Colonic mucosa (tissue), 4 donors: Measurements from ENCODE around the gene PRPF18. TPM values are rescaled to one million over a fixed set of nuclear protein-coding genes. Genes with fewer than 3 reads are reported as not detected.
"Not testable (repeated sequence)": the region's sequence is repeated elsewhere in the genome, so short reads cannot be mapped to it uniquely, and the experiment has no call there.

Experiments
- DNase-seq: peaks from one replicate; pipeline ENCODE4 v3.0.0-alpha.2; 2020
- H3K27ac ChIP-seq: fragments of 200-600 bp; one replicate; pipeline ENCODE4 v1.8.0; 2021
- H3K27me3 ChIP-seq: fragments of 200-600 bp; one replicate; pipeline ENCODE4 v1.8.0; 2021
- H3K36me3 ChIP-seq: fragments of 200-600 bp; one replicate; pipeline ENCODE4 v1.8.0; 2021
- H3K4me1 ChIP-seq: fragments of 200-600 bp; one replicate; pipeline ENCODE4 v1.8.0; 2021; ENCODE audit warnings: mild to moderate bottlenecking
- H3K4me3 ChIP-seq: fragments of 200-600 bp; one replicate; pipeline ENCODE4 v1.8.0; 2021
- H3K9ac ChIP-seq, 2 donors: one replicate each; pipeline ENCODE4 v1.7.0; 2013; ENCODE audit warnings: control low read depth in 2 of 2, low read depth in 2 of 2, low read length in 2 of 2
- H3K9me3 ChIP-seq: fragments of 200-600 bp; one replicate; pipeline ENCODE4 v1.8.0; 2021
- CTCF ChIP-seq: fragments of 200-600 bp; IDR thresholded peaks from one replicate; pipeline ENCODE4 v1.8.0; 2022; ENCODE audit warnings: antibody characterized with exemption, mild to moderate bottlenecking
- intact Hi-C: fragments of 100-400 bp; cut with DNase I; formaldehyde crosslinking; loops from one replicate; pipeline ENCODE4 v1.14.1; 2022
- total RNA-seq, 2 donors: library from RNA; stranded (reverse); fragmentation: NEBNext Ultra II Directional in 1 of 2; extraction: Animal tissue kit (Norgen Biotek cat#: 25700) in 1 of 2; gene quantifications; one replicate each; pipeline ENCODE4 v1.2.1, GENCODE V29; 2021
- donor health status: healthy.
- donor health status: DM: no; HTN: no; CAD: no.
- donor health status: DM: no; HTN: no; CAD: no.

PRPF18 gene
- total RNA-seq, result 10 to 100 TPM; 20.3 to 20.4 TPM

- peak within 1 kb of the TSS; percentile 10 for H3K27ac ChIP-seq
- no peaks in the 10 kb centered on the region for H3K36me3 ChIP-seq
- H3K9ac ChIP-seq, result peak within 1 kb of the TSS; percentile 56 to 85
- H3K27me3 ChIP-seq, result no peaks in the 10 kb centered on the region
- intact Hi-C loops, result no loop called here
- no peaks in the 10 kb centered on the region for H3K9me3 ChIP-seq
- peak; percentile 94 for DNase-seq
- peak; percentile 96 for TF ChIP-seq CTCF
- peak within 1 kb of the TSS; percentile 97 for H3K4me3 ChIP-seq
- H3K4me1 ChIP-seq, result peaks cover 7% of the 10 kb centered on the region
Measured at GRCh38 chr10:13586676-13587355, at the start of gene PRPF18. Gene PRPF18, plus strand, starts transcription at chr10:13586965. Its CDS starts 122 bp downstream, at chr10:13587087.

- H3K4me3 ChIP-seq, H3K9me3 ChIP-seq, H3K4me1 ChIP-seq, H3K27me3 ChIP-seq, H3K9ac ChIP-seq, DNase-seq, H3K36me3 ChIP-seq, H3K27ac ChIP-seq: not testable (repeated sequence)
- intact Hi-C loops, result loop anchor here (5.0 kb wide), 1 partner anchor 166 kb away; no protein-coding TSS in a partner anchor
Measured at GRCh38 chr10:13537985-13538384, 48.8 kb upstream of the PRPF18 start.

GRCh38 chr10:13542533-13542932, 44.2 kb upstream of the PRPF18 start:
- Histone ChIP-seq H3K36me3 (no peaks in the 10 kb centered on the region), H3K27ac (no peak overlapping the region), H3K27me3 (no peaks in the 10 kb centered on the region), H3K4me3 (no peak overlapping the region), H3K4me1 (no peaks in the 10 kb centered on the region), H3K9ac (no peak overlapping the region), H3K9me3 (no peaks in the 10 kb centered on the region)
- no peak for TF ChIP-seq CTCF
- DNase-seq, result no peak
- intact Hi-C loops, result no loop called here

GRCh38 chr10:13550802-13551201, 36.0 kb upstream of the PRPF18 start:
- no peaks in the 10 kb centered on the region for H3K27me3 ChIP-seq
- no peaks in the 10 kb centered on the region for H3K9me3 ChIP-seq
- no peak overlapping the region for H3K4me3 ChIP-seq
- H3K4me1 ChIP-seq, result no peaks in the 10 kb centered on the region
- no peaks in the 10 kb centered on the region for H3K36me3 ChIP-seq
- H3K9ac ChIP-seq, result no peak overlapping the region
- no peak for TF ChIP-seq CTCF
- intact Hi-C loops, result no loop called here
- H3K27ac ChIP-seq, result no peak overlapping the region
- no peak for DNase-seq

- H3K9me3 ChIP-seq, result no peaks in the 10 kb centered on the region
- no peak overlapping the region for H3K4me3 ChIP-seq
- DNase-seq, result no peak
- no peaks in the 10 kb centered on the region for H3K4me1 ChIP-seq
- H3K27me3 ChIP-seq, result no peaks in the 10 kb centered on the region
- H3K9ac ChIP-seq, result no peak overlapping the region
- no peaks in the 10 kb centered on the region for H3K36me3 ChIP-seq
- H3K27ac ChIP-seq, result no peak overlapping the region
- intact Hi-C loops, result no loop called here
- TF ChIP-seq CTCF, result no peak
Measured at GRCh38 chr10:13555884-13556510, 30.8 kb upstream of the PRPF18 start.

- Histone ChIP-seq H3K9ac (no peak overlapping the region), H3K9me3 (no peaks in the 10 kb centered on the region), H3K36me3 (no peaks in the 10 kb centered on the region), H3K4me1 (no peaks in the 10 kb centered on the region), H3K27ac (no peak overlapping the region), H3K4me3 (no peak overlapping the region), H3K27me3 (no peaks in the 10 kb centered on the region)
- intact Hi-C loops, result no loop called here
- DNase-seq, result no peak
- TF ChIP-seq CTCF, result no peak
Measured at GRCh38 chr10:13559124-13559700, 27.6 kb upstream of the PRPF18 start.
